Activated CD4-positive, alpha-beta T cell treated with anti-CD3 and anti-CD28 coated beads for 4 hours (primary cell): ENCODE results near the gene PNPLA2.

Experiments used
- DNase-seq, 2 donors: peaks; one replicate each; pipeline ENCODE4 v3.0.0-alpha.2; 2020

Gene PNPLA2

GRCh38 chr11:862696-863022 is 43.9 kb downstream of the PNPLA2 start:
- DNase-seq, result no peak

GRCh38 chr11:863023-863909 is 44.6 kb downstream of the PNPLA2 start:
- DNase-seq, result no peak

GRCh38 chr11:863910-864827 is 45.5 kb downstream of the PNPLA2 start:
- no peak for DNase-seq

GRCh38 chr11:864898-865297 is 46.2 kb downstream of the PNPLA2 start:
- DNase-seq, result no peak

GRCh38 chr11:865462-866430 is 47.0 kb downstream of the PNPLA2 start:
- no peak for DNase-seq

GRCh38 chr11:866481-866880 is 47.8 kb downstream of the PNPLA2 start:
- DNase-seq, result no peak

GRCh38 chr11:867856-868358 is 49.2 kb downstream of the PNPLA2 start:
- no peak for DNase-seq

- no peak for DNase-seq
These were observed 49.7 kb downstream of the PNPLA2 start for GRCh38 chr11:868394-868793.

GRCh38 chr11:868802-869201 is 50.1 kb downstream of the PNPLA2 start:
- no peak for DNase-seq

- DNase-seq, result no peak
These were observed 50.8 kb downstream of the PNPLA2 start for GRCh38 chr11:869399-870126.

GRCh38 chr11:870127-870413 is 51.4 kb downstream of the PNPLA2 start:
- no peak for DNase-seq

GRCh38 chr11:870418-870817 is 51.7 kb downstream of the PNPLA2 start:
- DNase-seq, result no peak

GRCh38 chr11:871472-871871 is 52.8 kb downstream of the PNPLA2 start:
- no peak for DNase-seq

- no peak for DNase-seq
These were observed 54.1 kb downstream of the PNPLA2 start for GRCh38 chr11:872799-873198.

GRCh38 chr11:873706-874105 is 55.0 kb downstream of the PNPLA2 start:
- no peak for DNase-seq
